Adrenal gland (tissue), 5 donors: ENCODE data around the gene INKA2.

Experiments
- CTCF ChIP-seq, 6 experiments: fragments of 450-650 bp in 4 of 6; fragments of 200-600 bp in 2 of 6; sonication (generic) in 1 of 6; IDR thresholded peaks; 1 replicate in 5 of 6; 2 replicates in 1 of 6; pipeline versions ENCODE4 v1.5.1 to v1.8.0; 2016 to 2021; ENCODE audit warnings: antibody characterized with exemption in 6 of 6, mild to moderate bottlenecking in 2 of 6, moderate library complexity in 1 of 6
- POLR2A ChIP-seq, 2 donors: fragments of 450-650 bp; IDR thresholded peaks; one replicate each; pipeline ENCODE4 v1.6.1; 2017; ENCODE audit warnings: antibody characterized with exemption in 2 of 2, mild to moderate bottlenecking in 2 of 2, moderate library complexity in 1 of 2
- donor health status: DM: no; HTN: no; CAD: no.

GRCh38 chr1:111706921-111707320 lies 32.3 kb downstream of the INKA2 start:
- TF ChIP-seq CTCF (IDR thresholded peaks at IDR 0.05) (no peak), POLR2A (IDR thresholded peaks at IDR 0.05) (no peak)
